BE2C (cell line): ENCODE measurements around the gene RFX2.

Source experiments
- DNase-seq: peaks from one replicate; pipeline ENCODE4 v3.0.0-alpha.2; 2020
- H3K27me3 ChIP-seq: fragments of 250-450 bp; sonication (Bioruptor Pico); 2 replicates; pipeline ENCODE4 v1.5.1; 2020; ENCODE audit warnings: mild to moderate bottlenecking
- H3K36me3 ChIP-seq: fragments of 250-450 bp; sonication (Bioruptor Pico); 2 replicates; pipeline ENCODE4 v1.5.1; 2020; ENCODE audit warnings: mild to moderate bottlenecking
- H3K4me1 ChIP-seq: fragments of 250-450 bp; sonication (Bioruptor Pico); 2 replicates; pipeline ENCODE4 v1.5.1; 2020
- H3K4me3 ChIP-seq: 2 replicates; pipeline ENCODE4 v1.5.1; 2011; ENCODE audit warnings: low read depth, low read length
- H3K9me3 ChIP-seq: fragments of 250-450 bp; sonication (Bioruptor Pico); 2 replicates; pipeline ENCODE4 v1.5.1; 2020
- TF ChIP-seq, protein P1 (sequence below): IDR thresholded peaks from 2 replicates; pipeline ENCODE4 v1.5.1; 2012; ENCODE audit warnings: mild to moderate bottlenecking, low read depth, low read length

The RFX2 gene

DNA sequence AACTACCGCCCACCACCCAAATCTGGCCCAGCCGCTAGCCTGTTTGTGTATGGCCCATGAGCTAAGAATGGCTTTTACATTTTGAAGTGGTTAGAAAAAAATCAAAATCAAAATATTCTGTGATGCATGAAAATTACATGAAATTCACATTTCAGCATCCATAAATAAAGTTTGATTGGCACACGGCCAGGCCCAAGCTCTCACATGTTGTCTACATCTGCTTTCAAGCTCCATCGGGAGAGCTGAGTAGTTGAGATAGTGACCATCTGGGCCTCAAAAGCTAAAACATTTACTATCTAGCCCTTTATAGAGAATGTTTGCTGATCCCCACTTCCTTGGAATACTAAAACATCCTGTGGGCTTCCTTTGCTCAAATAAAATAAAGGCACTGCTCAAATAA is 14.5 kb downstream of the RFX2 start:
- no peak overlapping the region for H3K4me3 ChIP-seq
- no peaks in the 10 kb centered on the region for H3K36me3 ChIP-seq
- TF ChIP-seq, protein P1, sequence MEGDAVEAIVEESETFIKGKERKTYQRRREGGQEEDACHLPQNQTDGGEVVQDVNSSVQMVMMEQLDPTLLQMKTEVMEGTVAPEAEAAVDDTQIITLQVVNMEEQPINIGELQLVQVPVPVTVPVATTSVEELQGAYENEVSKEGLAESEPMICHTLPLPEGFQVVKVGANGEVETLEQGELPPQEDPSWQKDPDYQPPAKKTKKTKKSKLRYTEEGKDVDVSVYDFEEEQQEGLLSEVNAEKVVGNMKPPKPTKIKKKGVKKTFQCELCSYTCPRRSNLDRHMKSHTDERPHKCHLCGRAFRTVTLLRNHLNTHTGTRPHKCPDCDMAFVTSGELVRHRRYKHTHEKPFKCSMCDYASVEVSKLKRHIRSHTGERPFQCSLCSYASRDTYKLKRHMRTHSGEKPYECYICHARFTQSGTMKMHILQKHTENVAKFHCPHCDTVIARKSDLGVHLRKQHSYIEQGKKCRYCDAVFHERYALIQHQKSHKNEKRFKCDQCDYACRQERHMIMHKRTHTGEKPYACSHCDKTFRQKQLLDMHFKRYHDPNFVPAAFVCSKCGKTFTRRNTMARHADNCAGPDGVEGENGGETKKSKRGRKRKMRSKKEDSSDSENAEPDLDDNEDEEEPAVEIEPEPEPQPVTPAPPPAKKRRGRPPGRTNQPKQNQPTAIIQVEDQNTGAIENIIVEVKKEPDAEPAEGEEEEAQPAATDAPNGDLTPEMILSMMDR, result no peak
- no peak for DNase-seq
- peaks cover 4% of the 10 kb centered on the region; the same call in 1 of the 2 replicates for H3K9me3 ChIP-seq
- no peaks in the 10 kb centered on the region for H3K27me3 ChIP-seq
- peaks cover 12% of the 10 kb centered on the region for H3K4me1 ChIP-seq

DNA sequence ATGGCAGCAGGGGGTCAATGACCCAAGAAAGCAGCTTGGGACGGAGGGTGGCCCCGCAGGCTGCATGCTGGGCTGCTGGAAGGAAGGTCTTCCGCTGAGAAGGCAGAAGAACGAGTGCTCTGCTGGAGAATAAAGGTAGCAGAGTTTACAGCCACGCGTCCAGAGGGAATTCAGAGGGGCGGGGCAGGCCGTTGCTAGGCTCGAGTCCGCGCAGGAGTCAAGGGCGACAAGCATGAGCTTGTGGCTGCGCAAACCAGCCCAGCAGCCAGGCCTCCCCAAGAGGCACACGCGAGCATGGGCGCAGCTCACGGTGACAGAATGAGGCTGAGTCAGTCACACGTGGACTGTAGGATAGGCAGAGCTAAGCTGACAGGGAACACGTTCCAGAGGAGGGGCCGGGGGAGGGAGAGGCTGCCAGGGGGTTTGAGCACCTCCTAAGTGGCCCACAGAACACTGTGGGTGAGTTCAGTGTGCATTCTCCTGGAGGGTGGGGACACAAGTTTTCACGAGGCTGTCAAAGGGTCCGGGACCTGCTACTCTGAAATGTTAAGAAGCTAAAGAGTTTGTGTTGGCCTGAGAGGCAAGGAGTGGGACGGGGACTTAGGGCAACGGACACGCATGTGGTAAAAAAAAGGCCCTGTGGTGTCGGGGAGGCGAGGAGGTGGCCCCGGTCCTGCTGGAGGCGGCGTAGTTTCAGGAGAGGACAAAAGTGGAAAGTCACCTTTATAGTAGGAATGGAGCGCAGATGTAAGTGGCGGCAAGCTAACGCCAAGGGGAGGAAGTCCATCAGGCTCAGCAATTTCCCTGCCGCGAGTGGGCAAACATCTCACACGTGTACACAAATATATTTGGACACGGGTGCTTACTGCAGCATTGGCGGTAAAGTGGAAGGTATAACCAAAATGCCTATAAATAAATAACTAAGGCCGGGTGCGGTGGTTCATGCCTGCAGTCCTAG is 17.7 kb downstream of the RFX2 start:
- Histone ChIP-seq H3K9me3 (no peaks in the 10 kb centered on the region), H3K27me3 (no peaks in the 10 kb centered on the region), H3K4me3 (peak overlapping the region; percentile 26), H3K4me1 (peaks cover 11% of the 10 kb centered on the region), H3K36me3 (no peaks in the 10 kb centered on the region)
- peak; percentile 92 for DNase-seq
- TF ChIP-seq, protein P1, result no peak

DNA sequence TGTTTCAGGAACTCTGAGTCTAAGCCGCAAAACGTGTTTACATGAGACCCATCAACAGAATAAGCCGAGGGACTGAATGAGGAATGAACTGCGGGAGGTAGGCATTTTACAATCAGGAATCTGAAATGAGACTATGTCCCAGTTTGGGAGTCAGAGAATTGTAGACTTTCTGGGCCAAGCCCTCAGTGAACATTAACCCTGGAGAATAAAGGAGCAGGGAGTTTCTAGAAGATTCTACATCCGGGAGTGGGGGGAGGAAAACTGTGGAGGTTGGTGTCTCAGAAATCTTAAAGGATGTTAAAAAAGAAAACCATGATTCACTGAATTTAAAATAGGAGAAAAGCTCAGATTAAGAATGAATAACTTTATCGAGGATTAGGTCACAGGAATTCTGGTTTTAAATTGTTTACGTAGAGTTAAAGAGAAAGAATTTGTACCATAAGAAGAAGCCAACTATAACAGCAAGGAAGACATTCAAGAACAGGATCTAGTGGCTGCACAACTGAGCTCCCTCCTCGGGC is 18.5 kb downstream of the RFX2 start:
- Histone ChIP-seq H3K27me3 (no peaks in the 10 kb centered on the region), H3K4me1 (peaks cover 15% of the 10 kb centered on the region), H3K36me3 (no peaks in the 10 kb centered on the region), H3K4me3 (peak overlapping the region; percentile 26), H3K9me3 (no peaks in the 10 kb centered on the region)
- TF ChIP-seq, protein P1, result no peak
- no peak for DNase-seq

DNA sequence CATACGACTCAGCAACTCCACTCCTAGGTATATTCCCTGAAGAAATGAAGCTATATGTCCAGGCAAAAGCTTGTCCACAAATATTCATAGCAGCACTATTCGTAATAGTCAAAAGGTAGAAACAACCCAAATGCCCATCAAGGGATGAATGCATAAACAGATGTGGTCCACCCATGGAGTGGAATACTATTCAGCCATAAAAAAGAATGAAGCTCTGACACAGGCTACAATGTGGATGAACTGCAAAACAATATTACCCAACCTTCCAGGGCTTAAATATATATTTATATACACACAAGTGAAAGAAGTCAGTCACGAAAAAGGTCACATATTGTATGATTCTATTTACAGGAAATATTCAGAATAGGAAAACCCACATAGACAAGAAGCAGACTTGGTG is 19.7 kb downstream of the RFX2 start:
- TF ChIP-seq, protein P1, result no peak
- Histone ChIP-seq H3K36me3 (no peaks in the 10 kb centered on the region), H3K4me3 (no peak overlapping the region), H3K4me1 (peaks cover 15% of the 10 kb centered on the region), H3K27me3 (no peaks in the 10 kb centered on the region), H3K9me3 (no peaks in the 10 kb centered on the region)
- no peak for DNase-seq

DNA sequence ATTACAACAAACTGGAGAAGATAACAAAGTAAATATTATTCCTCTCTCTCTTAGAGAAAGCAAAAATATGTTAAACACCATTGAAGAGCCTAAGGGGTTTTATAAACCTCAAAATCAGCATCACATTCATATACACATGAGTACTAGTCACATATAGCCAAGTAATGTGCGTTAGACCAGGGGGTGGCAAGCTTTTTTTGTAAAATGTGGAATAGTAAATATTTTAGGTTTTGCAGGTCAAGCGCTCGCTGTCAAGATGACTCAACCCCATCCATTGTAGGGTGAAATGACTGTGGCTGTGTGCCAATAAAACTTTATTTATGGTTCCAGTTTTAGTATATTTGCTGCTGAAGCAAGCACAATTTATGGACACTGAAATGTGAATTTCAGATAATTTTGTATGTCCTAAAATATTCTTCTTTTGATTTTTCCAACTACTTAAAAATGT is 21.7 kb downstream of the RFX2 start:
- Histone ChIP-seq H3K36me3 (no peaks in the 10 kb centered on the region), H3K9me3 (no peaks in the 10 kb centered on the region), H3K4me3 (no peak overlapping the region), H3K27me3 (no peaks in the 10 kb centered on the region), H3K4me1 (peaks cover 15% of the 10 kb centered on the region)
- TF ChIP-seq, protein P1, result no peak
- DNase-seq, result no peak
